AG04450 (cell line): ENCODE data around the gene RIN2. TPM values are rescaled to one million over a fixed set of nuclear protein-coding genes. Genes with fewer than 3 reads are reported as not detected.

Experiments used
- CTCF ChIA-PET: fragments of 300-600, 350-600 bp; formaldehyde crosslinking; extraction: SDS; loops from one replicate; lab custom pipeline; 2022; ENCODE audit warnings: antibody characterized with exemption, inconsistent platforms; lab: Charles Lee
- POLR2A ChIA-PET: fragments of 350-600 bp; formaldehyde crosslinking; extraction: SDS; loops from one replicate; lab custom pipeline; 2021; ENCODE audit warnings: antibody characterized with exemption, inconsistent platforms; lab: Yijun Ruan, JAX
- DNase-seq: peaks from one replicate; pipeline ENCODE4 v3.0.0-alpha.2; 2011; ENCODE audit warnings: low read depth, low spot score
- H3K27ac ChIP-seq: one replicate; pipeline ENCODE4 v1.5.1; 2012; ENCODE audit warnings: low read depth, low read length, control low read depth
- H3K27me3 ChIP-seq: one replicate; pipeline ENCODE4 v1.6.0; 2012; ENCODE audit warnings: low read length; ENCODE audit not compliant: control insufficient read depth, insufficient read depth
- H3K4me3 ChIP-seq: 2 replicates; pipeline ENCODE4 v1.5.1; 2011; ENCODE audit warnings: mild to moderate bottlenecking, low read depth, low read length, control low read depth
- H3K9me3 ChIP-seq: 2 replicates; pipeline ENCODE4 v1.5.1; 2012; ENCODE audit warnings: low read length; ENCODE audit not compliant: control insufficient read depth, insufficient read depth
- CTCF ChIP-seq: IDR thresholded peaks from 2 replicates; pipeline ENCODE4 v1.5.1; 2011; ENCODE audit warnings: low read depth, low read length, control low read depth, inconsistent platforms
- polyA plus RNA-seq: library from polyadenylated mRNA; depleted of rRNA; stranded (reverse); fragments of >200 nt; gene quantifications from 2 replicates; pipeline ENCODE4 v1.2.3, GENCODE V29; 2011

The RIN2 gene
- polyA plus RNA-seq, 1 experiment: 56.0 TPM

GRCh38 chr20:19756761-19757486, 1.1 kb upstream of the RIN2 start:
- DNase-seq: no peak
- Histone ChIP-seq H3K4me3 (peak overlapping the region; percentile 86), H3K27me3 (no peaks in the 10 kb centered on the region), H3K27ac (peak overlapping the region; percentile 78), H3K9me3 (peaks cover 3% of the 10 kb centered on the region; the same call in 1 of the 2 replicates)
- TF ChIP-seq CTCF: no peak
- CTCF ChIA-PET: interaction anchor here (1.1 kb wide), 1 partner anchor 64 kb away, joined by 3 read pairs; no protein-coding TSS in a partner anchor
- POLR2A ChIA-PET: interaction anchor here (0.6 to 1.2 kb wide), 3 partner anchors 16 to 281 kb away, joined by 3 to 5 read pairs (median 4); no protein-coding TSS in a partner anchor

GRCh38 chr20:19757487-19758132, 448 bp upstream of the RIN2 start:
- Histone ChIP-seq H3K4me3 (peak overlapping the region; percentile 86), H3K27me3 (no peaks in the 10 kb centered on the region), H3K9me3 (peaks cover 3% of the 10 kb centered on the region; the same call in 1 of the 2 replicates), H3K27ac (peak overlapping the region; percentile 78)
- CTCF ChIA-PET: interaction anchor here (1.1 kb wide), 1 partner anchor 64 kb away, joined by 3 read pairs; no protein-coding TSS in a partner anchor
- peak; percentile 79 for DNase-seq
- POLR2A ChIA-PET: interaction anchor here (0.6 to 1.2 kb wide), 9 partner anchors 15 to 1193 kb away, joined by 3 to 5 read pairs (median 3); no protein-coding TSS in a partner anchor
- TF ChIP-seq CTCF: no peak

GRCh38 chr20:19758501-19759331, 658 bp downstream of the RIN2 start:
- Histone ChIP-seq H3K9me3 (peaks cover 3% of the 10 kb centered on the region; the same call in 1 of the 2 replicates), H3K4me3 (peak overlapping the region; percentile 86), H3K27ac (peak overlapping the region; percentile 21), H3K27me3 (no peaks in the 10 kb centered on the region)
- ChIA-PET CTCF (interaction anchor here (1.1 kb wide), 1 partner anchor 66 kb away, joined by 3 read pairs; no protein-coding TSS in a partner anchor), POLR2A (interaction anchor here (0.6 kb wide), 2 partner anchors 244 to 1194 kb away, joined by 3 read pairs; no protein-coding TSS in a partner anchor)
- no peak for TF ChIP-seq CTCF
- no peak for DNase-seq

- no peak for DNase-seq
- Histone ChIP-seq H3K9me3 (peaks cover 3% of the 10 kb centered on the region; the same call in 1 of the 2 replicates), H3K27me3 (no peaks in the 10 kb centered on the region), H3K27ac (no peak overlapping the region), H3K4me3 (no peak overlapping the region)
- ChIA-PET CTCF (interaction anchor here (1.0 kb wide), 1 partner anchor 67 kb away, joined by 4 read pairs; no protein-coding TSS in a partner anchor), POLR2A (no interaction called here)
- no peak for TF ChIP-seq CTCF
These were observed 2.3 kb downstream of the RIN2 start for GRCh38 chr20:19760371-19760721.
